HepG2 (cell line): ENCODE results near the gene GUCY2C. TPM values are rescaled to one million over a fixed set of nuclear protein-coding genes. Genes with fewer than 3 reads are reported as not detected.

Source experiments
- ATAC-seq: fragments of 200-7000 bp; cut with Tn5 transposase; 3 replicates; pipeline ENCODE4 v1.9.1; 2020; ENCODE audit warnings: mild to moderate bottlenecking, moderate library complexity
- BruUV-seq: library from RNA; stranded (reverse); fragments of 400-500 nt; replicated peaks from 2 replicates; lab custom pipeline; 2021; lab: Mats Ljungman, UMichigan
- CTCF ChIA-PET: fragments of 300-600 bp; formaldehyde crosslinking; extraction: SDS; loops from one replicate; lab custom pipeline; 2021; ENCODE audit warnings: low total read pairs, inconsistent platforms, low intra/inter-chr PET ratio; lab: Yijun Ruan, JAX
- POLR2A ChIA-PET: fragments of 350-600 bp; sonication (Branson Sonifier 250); formaldehyde crosslinking; loops from one replicate; lab custom pipeline; 2020; ENCODE audit warnings: antibody characterized with exemption, inconsistent platforms; lab: Yijun Ruan, JAX
- DNase-seq: peaks from one replicate; pipeline ENCODE4 v3.0.0-alpha.2; 2015; ENCODE audit warnings: low spot score
- FAIRE-seq: peaks from 3 replicates; lab custom pipeline; 2011; peaks lifted over from hg19 to GRCh38; lab: Jason Lieb, UNC
- H2AFZ ChIP-seq: one replicate; pipeline ENCODE4 v1.6.1; 2011; ENCODE audit warnings: low read length, inconsistent platforms
- H3K27ac ChIP-seq: fragments of 300-600 bp; 3 replicates; pipeline ENCODE4 v1.8.0; 2011; ENCODE audit warnings: mixed run types, mild to moderate bottlenecking, mixed read lengths, low read length, inconsistent platforms; ENCODE audit not compliant: insufficient read depth; ENCODE audit errors: extremely low read length
- H3K27me3 ChIP-seq, 2 experiments: fragments of 200-600 bp in 1 of 2; 2 replicates in 1 of 2; 3 replicates in 1 of 2; pipeline versions ENCODE4 v1.6.0 to v1.8.0; 2011; ENCODE audit warnings: low read length in 2 of 2, mild to moderate bottlenecking in 2 of 2, moderate library complexity in 2 of 2, inconsistent platforms in 1 of 2; ENCODE audit not compliant: insufficient read depth in 2 of 2, control insufficient read depth in 1 of 2
- H3K36me3 ChIP-seq, 2 experiments: fragments of 200-600 bp in 1 of 2; replicated peaks in 1 of 2; 2 replicates in 1 of 2; 3 replicates in 1 of 2; pipeline versions ENCODE4 v1.5.1 to v1.8.0; 2011; ENCODE audit warnings: low read length in 2 of 2, inconsistent platforms in 1 of 2; ENCODE audit not compliant: insufficient read depth in 2 of 2, control insufficient read depth in 1 of 2
- H3K4me1 ChIP-seq: 2 replicates; pipeline ENCODE4 v1.5.1; 2012; ENCODE audit warnings: low read length, inconsistent platforms; ENCODE audit not compliant: insufficient read depth
- H3K4me2 ChIP-seq: 2 replicates; pipeline ENCODE4 v1.6.0; 2011; ENCODE audit warnings: low read depth, low read length, inconsistent platforms
- H3K4me3 ChIP-seq, 3 experiments: fragments of 200-600 bp in 1 of 3; sonication (generic), shearing (Covaris generic) in 1 of 3; replicated peaks in 1 of 3; 2 replicates each; pipeline ENCODE4 v1.5.1; 2011 to 2016; ENCODE audit warnings: low read length in 3 of 3, inconsistent platforms in 2 of 3, low read depth in 2 of 3, mild to moderate bottlenecking in 2 of 3, control low read depth in 1 of 3, mixed read lengths in 1 of 3; ENCODE audit not compliant: insufficient read depth in 1 of 3
- H3K79me2 ChIP-seq: one replicate; pipeline ENCODE4 v1.6.1; 2011; ENCODE audit warnings: low read length, inconsistent platforms; ENCODE audit not compliant: insufficient read depth
- H3K9ac ChIP-seq: 2 replicates; pipeline ENCODE4 v1.6.0; 2011; ENCODE audit warnings: mild to moderate bottlenecking, low read depth, low read length, inconsistent platforms; ENCODE audit not compliant: insufficient read depth
- H3K9me3 ChIP-seq: 2 replicates; pipeline ENCODE4 v1.5.1; 2012; ENCODE audit warnings: mild to moderate bottlenecking, low read length
- H4K20me1 ChIP-seq: 2 replicates; pipeline ENCODE4 v1.6.0; 2011; ENCODE audit warnings: inconsistent platforms, mild to moderate bottlenecking, low read length, moderate library complexity; ENCODE audit not compliant: insufficient read depth
- DRAP1 ChIP-seq: IDR thresholded peaks from 2 replicates; pipeline ENCODE4 v1.6.1; 2016; ENCODE audit warnings: missing genetic modification reagents, missing compliant biosample characterization
- ELF3 ChIP-seq: IDR thresholded peaks from 2 replicates; pipeline ENCODE4 v1.6.1; 2016; ENCODE audit warnings: missing genetic modification reagents, missing compliant biosample characterization
- FOSL1 ChIP-seq: sonication (generic); formaldehyde crosslinking; IDR thresholded peaks from 2 replicates; pipeline ENCODE4 v1.9.0; 2021; ENCODE audit warnings: missing genetic modification reagents, borderline replicate concordance
- LBX2 ChIP-seq: sonication (generic); formaldehyde crosslinking; IDR thresholded peaks from 2 replicates; pipeline ENCODE4 v1.5.0; 2020; ENCODE audit warnings: missing genetic modification reagents, mild to moderate bottlenecking, borderline replicate concordance
- PAWR ChIP-seq: sonication (generic); formaldehyde crosslinking; IDR thresholded peaks from 2 replicates; pipeline ENCODE4 v1.4.0; 2020; ENCODE audit warnings: missing genetic modification reagents, mild to moderate bottlenecking, borderline replicate concordance
- TARDBP ChIP-seq: sonication (generic); formaldehyde crosslinking; IDR thresholded peaks from 2 replicates; pipeline ENCODE4 v1.8.0; 2022; ENCODE audit warnings: mild to moderate bottlenecking, missing genetic modification reagents
- ZFP82 ChIP-seq: sonication (generic); formaldehyde crosslinking; IDR thresholded peaks from 2 replicates; pipeline ENCODE4 v1.5.1; 2020; ENCODE audit warnings: mild to moderate bottlenecking, missing genetic modification reagents, borderline replicate concordance
- ZHX2 ChIP-seq, 2 experiments: sonication (generic) in 1 of 2; formaldehyde crosslinking in 1 of 2; IDR thresholded peaks; 2 replicates each; pipeline versions ENCODE4 v1.6.1 to v1.9.0; 2014 to 2022; ENCODE audit warnings: antibody characterized with exemption in 1 of 2, borderline replicate concordance in 1 of 2, inconsistent platforms in 1 of 2, low read depth in 1 of 2, missing genetic modification reagents in 1 of 2
- ZNF101 ChIP-seq: sonication (generic); formaldehyde crosslinking; IDR thresholded peaks from 2 replicates; pipeline ENCODE4 v1.4.0; 2020; ENCODE audit warnings: mild to moderate bottlenecking, low read depth, missing genetic modification reagents, borderline replicate concordance
- ZNF280D ChIP-seq: sonication (generic); formaldehyde crosslinking; IDR thresholded peaks from 2 replicates; pipeline ENCODE4 v1.5.1; 2020; ENCODE audit warnings: mild to moderate bottlenecking, missing genetic modification reagents
- WGBS: methylation state at CpG from one replicate; pipeline ENCODE4 v1.1.6; 2017; ENCODE audit warnings: low lambda C conversion rate; 5-methylcytosine and 5-hydroxymethylcytosine counted together
- in situ Hi-C: cut with HindIII; loops from 2 replicates; pipeline ENCODE4 v1.10.0; 2017; ENCODE audit warnings: low pct_unique_long_range_greater_than_20kb; ENCODE audit not compliant: extremely low pct_ligation_motif_present
- intact Hi-C: fragments of 100-400 bp; cut with micrococcal nuclease; formaldehyde crosslinking; loops from one replicate; pipeline ENCODE4 v1.10.0; 2022; ENCODE audit not compliant: unreplicated experiment
- polyA plus RNA-seq, 8 experiments: library from polyadenylated mRNA; depleted of rRNA in 3 of 8; stranded (reverse) in 7 of 8; unstranded in 1 of 8; fragments of >200 nt; fragmentation: Illumina TruSeq in 4 of 8; extraction: Trizol in 4 of 8; gene quantifications; 2 replicates each; pipeline versions ENCODE4 v1.2.1 to v1.2.3, GENCODE V29; 2011 to 2016; ENCODE audit warnings: low read depth in 4 of 8, missing spikeins in 1 of 8, mixed read lengths in 1 of 8; ENCODE audit not compliant: insufficient read depth in 1 of 8
- total RNA-seq, 5 experiments: library from RNA; depleted of rRNA; stranded (reverse); fragments of >200 nt; fragmentation: Illumina TruSeq; extraction: Trizol; gene quantifications; 2 replicates each; pipeline ENCODE4 v1.2.3, GENCODE V29; 2016; ENCODE audit warnings: low read depth in 1 of 5

Gene GUCY2C
- total and polyA plus RNA-seq, 2 of the 13 experiments (the other 11 are each of a cell fraction or from before 2014, with no cell fraction given): not detected

GRCh38 chr12:14588571-14588970, 107.8 kb downstream of the GUCY2C start:
- H3K9me3 ChIP-seq: no peaks in the 10 kb centered on the region
- H3K36me3 ChIP-seq: no peaks in the 10 kb centered on the region
- intact Hi-C loops (no loop called here), in situ Hi-C loops (no loop called here)
- H3K27ac ChIP-seq: no peak overlapping the region
- peak overlapping the region; percentile 21 for H2AFZ ChIP-seq
- no peak for DNase-seq
- 0 out of 2 replicates have a peak overlapping the region, but pooled peaks have one; percentile 37 for H3K4me2 ChIP-seq
- 0% methylated on average over 3 of the region's 3 CpGs for WGBS
- ChIA-PET CTCF (no interaction called here), POLR2A (no interaction called here)
- H4K20me1 ChIP-seq: no peaks in the 10 kb centered on the region
- H3K4me1 ChIP-seq: no peaks in the 10 kb centered on the region
- no TSS peak for BruUV-seq
- H3K27me3 ChIP-seq: no peaks in the 10 kb centered on the region
- peak; percentile 63; the same call in 2 of the 3 replicates for ATAC-seq
- no peak for FAIRE-seq
- no peaks in the 10 kb centered on the region for H3K79me2 ChIP-seq
- H3K9ac ChIP-seq: no peak overlapping the region
- H3K4me3 ChIP-seq: 0 out of 6 replicates have a peak overlapping the region, but pooled peaks of 1 of the 3 experiments have one; percentile 47
- TF ChIP-seq DRAP1 (CRISPR knock-in tag) (no peak), FOSL1 (CRISPR knock-in tag) (no peak), LBX2 (CRISPR knock-in tag) (no peak), ZNF280D (no peak), ZHX2 (IDR thresholded peaks at IDR 0.05; ENCODE audit: low read depth) (no peak), ZHX2 (CRISPR knock-in tag; IDR thresholded peaks at IDR 0.05; ENCODE audit: borderline replicate concordance) (no peak), PAWR (CRISPR knock-in tag) (no peak), ZFP82 (CRISPR knock-in tag) (no peak), ZNF101 (CRISPR knock-in tag) (no peak), ELF3 (CRISPR knock-in tag) (no peak), TARDBP (CRISPR knock-in tag) (no peak)
